Hematopoietic multipotent progenitor cell treated with erythropoietin and hydrocortisone succinate and interleukin-3 and kit ligand, for 8 days (in vitro differentiated cells): ENCODE results near the gene SYT14.
"Not testable (repeated sequence)": the region's sequence is repeated elsewhere in the genome, so short reads cannot be mapped to it uniquely, and the experiment has no call there.

Source experiments
- DNase-seq: peaks from one replicate; pipeline ENCODE4 v3.0.0-alpha.2; 2015

Gene SYT14

DNA sequence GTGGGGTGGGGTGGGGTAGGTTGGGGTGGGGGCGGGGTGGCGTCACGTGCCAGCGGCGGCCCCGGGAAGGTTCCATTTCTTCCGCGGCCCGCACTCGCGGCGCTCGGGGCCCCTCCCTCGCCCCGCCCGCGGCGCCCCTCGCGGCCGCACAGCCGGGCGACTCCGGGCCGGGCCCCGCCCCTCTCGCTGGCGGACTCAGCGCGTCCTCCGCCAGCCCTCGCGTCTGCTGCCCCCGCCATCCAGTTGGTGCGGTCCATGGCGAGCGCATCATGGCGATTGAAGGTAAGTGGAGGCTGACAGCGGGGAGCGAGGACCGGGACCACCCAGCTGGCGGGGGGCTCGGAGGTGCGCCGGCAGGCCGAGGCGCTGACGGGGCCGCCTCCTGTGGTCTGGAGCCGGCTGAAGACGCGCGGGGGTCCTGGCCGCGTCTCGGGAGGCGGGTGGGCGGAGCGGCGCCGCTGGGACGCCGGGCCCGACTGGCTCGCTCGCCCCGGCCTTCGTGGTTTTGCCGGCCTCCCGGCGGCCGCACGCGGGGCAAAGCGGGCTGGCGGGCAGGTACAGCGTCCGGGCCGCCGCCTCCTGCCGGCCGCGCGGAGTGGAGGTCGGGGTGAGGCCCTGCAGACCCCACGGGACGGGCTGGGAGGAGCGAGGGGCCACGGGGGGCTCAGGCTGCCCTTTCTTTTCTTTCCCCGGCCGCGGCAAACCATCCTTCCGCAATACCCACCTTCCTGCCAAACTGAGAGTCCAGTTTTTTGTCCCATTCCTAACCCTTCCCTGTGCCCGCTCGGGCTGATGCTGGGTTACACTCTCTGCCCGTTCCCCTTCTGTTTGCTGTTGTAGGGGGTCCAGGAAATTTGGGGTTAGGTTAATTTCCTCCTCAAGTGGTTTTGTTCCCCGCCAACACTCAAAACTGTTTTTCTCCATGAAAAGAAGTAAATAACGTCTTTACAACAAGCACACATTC lies at the start of gene SYT14:
TSS of gene SYT14 (plus strand) at position 222 of the 964 bp plus-strand sequence. CDS start at position 270, 48 bp downstream.
- no peak for DNase-seq

DNA sequence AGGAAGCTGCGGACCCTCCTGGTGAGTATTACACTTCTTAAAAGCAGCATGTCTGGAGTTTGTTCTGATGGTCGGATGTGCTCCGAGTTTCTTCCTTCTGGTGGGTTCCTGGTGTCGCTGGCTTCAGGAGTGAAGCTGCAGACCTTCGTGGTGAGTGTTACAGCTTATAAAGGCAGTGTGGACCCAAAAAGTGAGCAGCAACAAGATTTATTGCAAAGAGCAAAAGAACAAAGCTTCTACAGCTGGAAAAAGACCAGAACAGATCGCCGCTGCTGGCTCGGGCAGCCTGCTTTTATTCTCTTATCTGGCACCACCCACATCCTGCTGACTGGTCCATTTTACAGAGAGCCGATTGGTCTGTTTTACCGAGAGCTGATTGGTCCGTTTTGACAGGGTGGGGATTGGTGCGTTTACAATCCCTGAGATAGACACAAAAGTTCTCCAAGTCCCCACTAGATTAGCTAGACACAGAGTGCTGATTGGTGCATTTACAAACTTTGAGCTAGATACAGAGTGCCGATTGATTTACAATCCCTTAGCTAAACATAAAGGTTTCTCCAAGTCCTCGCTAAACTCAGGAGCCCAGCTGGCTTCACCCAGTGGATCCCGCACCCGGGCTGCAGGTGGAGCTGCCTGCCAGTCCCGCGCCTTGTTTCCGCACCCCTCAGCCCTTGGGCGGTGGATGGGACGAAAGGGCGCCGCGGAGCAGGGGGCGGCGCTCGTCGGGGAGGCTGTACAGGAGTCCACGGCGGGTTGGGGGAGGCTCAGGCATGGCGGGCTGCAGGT lies 49.5 kb upstream of the SYT14 start:
- not testable (repeated sequence) for DNase-seq

DNA sequence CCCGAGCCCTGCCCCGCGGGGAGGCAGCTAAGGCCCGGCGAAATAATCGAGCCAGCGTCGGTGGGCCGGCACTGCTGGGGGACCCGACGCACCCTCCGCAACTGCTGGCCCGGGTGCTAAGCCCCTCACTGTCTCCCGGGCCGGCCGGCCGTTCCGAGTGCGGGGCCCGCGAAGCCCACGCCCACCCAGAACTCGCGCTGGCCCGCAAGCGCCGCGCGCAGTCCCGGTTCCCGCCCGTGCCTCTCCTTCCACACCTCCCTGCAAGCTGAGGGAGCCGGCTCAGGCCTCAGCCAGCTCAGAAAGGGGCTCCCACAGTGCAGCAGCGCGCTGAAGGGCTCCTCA lies 49.0 kb upstream of the SYT14 start:
- no peak for DNase-seq

DNA sequence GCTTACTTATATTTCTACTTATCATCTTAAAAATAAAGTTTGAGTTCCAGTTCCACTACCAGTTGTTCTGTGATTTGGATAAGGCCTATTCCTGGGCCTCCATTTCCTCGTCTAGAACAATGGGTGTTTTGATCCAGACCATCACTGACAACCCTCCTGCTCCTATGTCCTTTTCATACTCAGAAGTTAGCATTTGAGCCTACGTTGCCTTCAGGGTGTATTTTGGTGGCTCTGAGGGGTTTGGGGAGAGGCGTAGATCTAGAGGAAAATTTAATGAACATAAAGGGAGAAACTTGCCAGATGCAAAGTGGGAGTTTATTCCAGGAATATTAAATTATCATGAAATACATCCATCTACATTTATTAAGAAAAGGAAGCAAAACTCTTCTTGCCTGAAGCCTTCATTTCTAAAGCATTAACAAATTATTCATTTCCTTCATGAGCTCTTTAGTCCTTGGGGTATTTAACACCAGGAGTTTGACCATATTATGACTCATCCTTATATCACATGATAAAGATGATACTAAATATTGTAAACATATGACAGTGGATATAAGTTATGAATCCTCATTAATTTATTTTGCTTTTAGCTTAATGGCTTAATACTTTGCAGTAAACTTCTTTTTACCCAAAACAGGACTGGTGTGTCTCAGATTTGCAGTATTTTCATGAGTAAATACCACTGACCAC lies 47.2 kb upstream of the SYT14 start:
- DNase-seq = no peak

DNA sequence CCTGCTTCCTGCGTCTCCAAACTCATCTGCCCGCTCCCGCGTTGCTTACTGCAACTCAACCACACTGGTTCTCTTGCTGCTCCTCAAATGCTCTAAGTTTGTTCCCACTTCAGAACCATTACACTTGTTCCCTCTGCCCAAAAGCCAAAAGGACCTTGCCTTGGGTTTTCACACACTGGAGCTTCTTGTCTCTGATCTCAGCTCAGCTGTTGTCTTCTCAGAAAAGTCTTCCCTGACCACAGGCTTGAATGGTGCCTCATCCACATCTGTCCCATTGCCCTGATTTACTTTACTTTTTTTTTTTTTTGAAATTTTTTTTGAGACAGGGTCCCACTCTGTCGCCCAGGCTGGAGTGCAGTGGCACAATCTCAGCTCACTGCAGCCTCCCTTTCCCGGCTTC lies 44.3 kb upstream of the SYT14 start:
- no peak for DNase-seq

DNA sequence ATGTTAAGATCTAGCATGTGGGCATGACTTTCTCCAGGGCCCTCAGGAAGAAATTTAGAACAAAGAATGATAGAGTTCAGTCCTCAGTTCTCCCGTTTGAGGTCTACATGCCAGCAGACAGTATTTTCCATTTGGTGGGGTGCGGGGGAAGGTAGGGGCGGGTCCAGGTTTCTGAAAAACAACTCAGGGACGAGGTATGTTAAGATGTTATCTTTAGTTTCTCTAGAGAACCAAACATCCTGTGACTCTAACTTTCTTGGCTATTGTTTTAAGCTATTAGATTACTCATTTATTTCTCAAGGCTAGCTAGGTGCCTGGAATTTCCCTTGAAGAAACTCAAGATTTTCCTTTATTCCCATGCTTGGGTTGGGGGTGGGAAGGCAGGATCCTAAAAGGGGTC lies 42.3 kb upstream of the SYT14 start:
- no peak for DNase-seq

DNA sequence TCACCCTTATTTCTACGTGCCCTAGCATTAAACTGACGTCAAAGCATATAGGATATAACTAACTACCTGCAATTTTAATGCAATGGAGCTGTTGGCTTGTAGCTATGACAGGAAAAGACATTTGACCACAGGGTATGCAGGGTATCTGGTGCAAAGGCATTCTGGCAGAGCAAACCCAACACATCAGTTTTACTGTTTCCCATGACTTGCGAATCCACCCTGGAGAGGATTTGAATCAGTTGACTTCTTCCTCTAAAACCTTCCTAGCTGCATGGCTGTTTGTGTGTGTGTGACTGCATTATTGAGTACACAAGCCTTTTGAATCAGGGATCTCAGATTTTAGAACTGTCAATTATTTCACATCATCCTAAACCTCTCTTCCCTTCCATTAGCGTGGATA lies 41.7 kb upstream of the SYT14 start:
- no peak for DNase-seq

DNA sequence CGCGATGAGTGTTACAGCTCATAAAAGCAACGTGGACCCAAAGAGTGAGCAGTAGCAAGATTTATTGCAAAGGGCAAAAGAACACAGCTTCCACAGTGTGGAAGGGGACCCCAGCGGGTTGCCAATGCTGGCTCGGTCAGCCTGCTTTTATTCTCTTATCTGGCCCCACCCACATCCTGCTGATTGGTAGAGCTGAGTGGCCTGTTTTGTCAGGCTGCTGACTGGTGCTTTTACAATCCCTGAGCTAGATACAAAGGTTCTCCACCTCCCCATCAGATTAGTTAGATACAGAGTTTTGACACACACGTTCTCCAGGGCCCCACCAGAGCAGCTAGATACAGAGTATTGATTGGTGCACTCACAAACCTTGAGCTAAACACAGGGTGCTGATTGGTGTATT lies 39.7 kb upstream of the SYT14 start:
- DNase-seq = not testable (repeated sequence)

DNA sequence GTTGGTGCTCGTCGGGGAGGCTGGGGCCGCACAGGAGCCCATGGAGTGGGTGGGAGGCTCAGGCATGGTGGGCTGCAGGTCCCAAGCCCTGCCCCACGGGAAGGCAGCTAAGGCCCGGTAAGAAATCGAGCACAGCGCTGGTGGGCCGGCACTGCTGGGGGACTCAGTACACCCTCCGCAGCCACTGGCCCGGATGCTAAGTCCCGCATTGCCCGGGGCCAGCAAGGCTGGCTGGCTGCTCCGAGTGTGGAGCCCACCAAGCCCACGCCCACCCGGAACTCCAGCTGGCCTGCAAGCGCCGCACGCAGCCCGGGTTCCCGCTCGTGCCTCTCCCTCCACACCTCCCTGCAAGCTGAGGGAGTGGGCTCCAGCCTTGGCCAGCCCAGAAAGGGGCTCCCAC lies 39.2 kb upstream of the SYT14 start:
- DNase-seq = not testable (repeated sequence)

DNA sequence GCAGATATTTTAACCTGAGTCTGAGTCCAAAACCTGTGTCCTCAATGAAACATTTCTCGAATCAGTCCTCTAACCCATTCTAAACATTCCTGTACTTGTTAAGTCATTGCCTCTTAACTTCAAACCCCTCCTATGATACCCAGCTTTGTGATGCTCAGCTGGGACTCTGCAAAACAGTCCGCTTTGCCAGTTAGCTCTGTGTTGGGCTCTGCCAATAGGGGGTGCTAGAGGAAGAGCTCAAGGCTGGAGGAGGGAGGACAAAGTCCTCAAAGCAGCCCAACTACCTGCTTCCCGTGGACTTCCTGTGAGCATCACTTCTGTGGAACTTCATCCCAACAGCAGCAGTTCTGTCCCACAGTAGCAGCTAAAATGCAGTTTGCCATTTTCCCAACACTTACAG lies 38.1 kb upstream of the SYT14 start:
- peak; percentile 35 for DNase-seq

DNA sequence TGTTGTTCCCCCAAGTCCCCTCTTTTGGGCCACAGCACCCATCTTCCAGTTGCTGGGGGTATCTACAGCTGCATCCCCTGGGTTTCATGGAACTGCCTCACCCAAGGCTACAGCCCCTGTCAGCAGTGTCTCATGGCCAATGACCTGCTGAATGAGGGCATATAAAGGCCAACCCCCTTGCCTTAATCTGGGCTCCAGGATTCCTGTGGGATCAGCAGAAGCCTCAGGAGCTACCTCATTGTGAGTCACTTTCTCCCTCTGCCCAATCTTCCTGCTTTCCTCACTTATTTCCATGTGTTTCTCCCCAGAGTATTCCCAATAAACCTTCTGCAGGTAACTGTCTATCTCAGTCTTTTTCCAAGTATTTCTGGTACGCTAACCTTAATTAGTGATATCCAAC lies 37.3 kb upstream of the SYT14 start:
- DNase-seq = no peak

DNA sequence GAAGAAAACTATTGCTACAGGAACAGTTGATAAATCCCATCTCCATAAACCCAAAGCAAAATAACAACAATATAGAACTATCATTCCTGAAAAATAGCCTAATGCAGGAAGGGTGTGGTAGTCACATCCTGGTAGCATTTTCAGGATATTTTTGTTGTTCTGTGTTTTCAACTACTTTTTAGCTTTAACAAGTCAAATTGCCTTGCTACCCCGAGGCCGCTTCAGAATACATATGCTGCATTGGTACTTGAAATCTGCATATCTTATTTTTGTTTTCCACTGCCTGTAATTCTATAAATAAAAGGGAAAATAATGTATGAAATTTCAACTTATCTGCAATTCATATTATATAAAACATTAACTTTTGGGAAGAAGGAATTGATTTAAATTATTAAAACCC lies 36.8 kb upstream of the SYT14 start:
- DNase-seq = no peak

DNA sequence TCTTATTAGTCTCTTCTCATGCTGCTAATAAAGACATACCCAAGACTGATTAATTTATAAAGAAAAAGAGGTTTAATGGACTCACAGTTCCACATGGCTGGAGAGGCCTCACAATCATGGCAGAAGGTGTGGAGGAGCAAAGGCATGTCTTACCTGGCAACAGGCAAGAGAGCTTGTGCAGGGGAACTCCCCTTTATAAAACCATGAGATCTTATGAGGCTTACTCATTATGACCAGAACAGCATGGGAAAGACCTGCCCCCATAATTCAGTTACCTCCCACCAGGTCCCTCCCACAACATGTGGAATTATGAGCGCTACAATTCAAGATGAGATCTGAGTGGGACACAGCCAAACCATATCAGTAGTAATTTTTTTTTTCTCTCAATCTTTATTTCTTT lies 33.2 kb upstream of the SYT14 start:
- not testable (repeated sequence) for DNase-seq

DNA sequence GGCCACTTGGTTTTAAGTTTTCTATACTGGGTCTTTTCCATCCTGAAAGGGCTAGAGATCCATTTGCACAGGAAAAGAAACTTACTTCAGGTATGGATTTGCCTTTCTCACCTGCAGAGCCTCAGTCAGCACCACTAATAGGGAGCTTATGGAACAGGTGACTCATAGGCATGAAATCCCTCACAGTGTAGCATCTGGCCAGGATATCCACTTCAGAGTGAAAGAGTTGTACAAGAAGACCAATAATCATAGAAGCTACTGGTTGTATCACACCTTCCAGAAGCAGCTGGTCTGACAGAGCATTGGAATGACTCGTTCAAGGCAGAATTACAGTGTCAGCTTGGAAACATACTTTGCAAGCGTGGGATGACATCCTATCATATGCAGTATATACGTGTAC lies 26.3 kb upstream of the SYT14 start:
- DNase-seq = no peak

DNA sequence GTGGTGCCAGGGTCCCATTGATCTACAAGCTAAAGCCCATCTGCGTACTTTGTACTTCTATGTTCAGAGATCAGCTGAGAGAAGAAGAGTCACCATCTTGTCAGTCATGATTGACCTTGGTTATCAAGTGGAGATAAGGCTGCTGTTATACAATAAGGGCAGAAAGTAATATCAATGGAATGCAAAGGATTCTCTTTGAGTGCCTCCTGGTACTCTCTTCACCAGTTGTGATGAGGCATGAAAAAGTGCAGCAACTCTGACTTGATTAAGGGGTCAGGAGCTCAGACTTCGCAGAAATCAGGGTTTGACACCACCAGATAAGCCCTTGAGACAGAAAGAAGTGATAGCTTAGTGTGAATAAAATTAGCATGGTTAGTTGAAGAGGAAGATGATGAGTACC lies 25.7 kb upstream of the SYT14 start:
- DNase-seq = no peak

DNA sequence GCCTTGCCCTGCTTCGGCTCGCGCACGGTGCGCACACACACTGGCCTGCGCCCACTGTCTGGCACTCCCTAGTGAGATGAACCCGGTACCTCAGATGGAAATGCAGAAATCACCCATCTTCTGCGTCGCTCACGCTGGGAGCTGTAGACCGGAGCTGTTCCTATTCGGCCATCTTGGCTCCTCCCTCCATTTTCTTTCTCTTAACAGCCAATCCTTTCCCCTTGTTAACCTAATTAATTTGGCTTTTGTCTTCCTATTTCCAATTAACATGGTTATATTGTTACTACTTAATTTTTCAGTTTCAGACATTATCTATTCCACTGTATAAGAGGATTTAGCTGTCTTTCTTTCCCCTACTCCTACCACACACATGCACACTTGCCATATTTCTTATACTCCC lies 18.4 kb upstream of the SYT14 start:
- DNase-seq = not testable (repeated sequence)

DNA sequence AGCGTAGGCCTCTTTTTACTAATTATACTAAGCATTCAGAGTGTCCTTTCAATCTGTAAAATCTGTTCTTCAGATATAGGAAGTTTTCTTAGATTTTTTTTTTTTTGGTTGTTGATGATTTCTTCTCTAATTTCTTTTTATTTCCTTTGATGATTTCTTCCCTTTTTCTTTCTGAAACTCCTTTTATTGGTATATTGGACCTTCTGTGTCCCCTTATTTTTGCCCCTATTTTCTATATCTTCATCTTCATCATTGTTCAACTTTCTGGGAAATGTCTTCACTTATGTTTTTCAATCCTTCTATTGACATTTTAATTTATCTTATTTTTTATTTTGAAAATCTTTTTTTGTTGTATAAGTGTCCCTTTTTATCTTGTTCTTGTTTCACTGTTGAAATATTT lies 17.2 kb upstream of the SYT14 start:
- DNase-seq = no peak

DNA sequence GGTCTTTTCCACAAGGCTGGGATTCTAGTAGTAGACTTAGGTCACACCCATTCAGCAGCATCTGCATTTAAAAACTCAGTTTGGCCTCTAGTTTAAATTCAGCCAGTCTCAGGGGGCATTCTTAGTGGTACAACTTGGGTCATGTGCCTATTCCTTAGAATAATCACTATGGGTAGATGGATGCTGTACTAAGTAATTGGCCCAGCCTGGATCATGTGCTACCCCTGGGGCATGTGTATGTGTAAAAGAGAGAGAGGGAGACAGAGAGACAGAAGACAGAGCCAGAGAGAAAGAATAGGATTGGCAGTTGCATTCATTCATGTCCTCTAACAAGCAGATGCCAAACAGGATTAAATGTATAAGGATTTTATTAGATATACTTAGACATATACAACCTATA lies 13.6 kb upstream of the SYT14 start:
- no peak for DNase-seq

DNA sequence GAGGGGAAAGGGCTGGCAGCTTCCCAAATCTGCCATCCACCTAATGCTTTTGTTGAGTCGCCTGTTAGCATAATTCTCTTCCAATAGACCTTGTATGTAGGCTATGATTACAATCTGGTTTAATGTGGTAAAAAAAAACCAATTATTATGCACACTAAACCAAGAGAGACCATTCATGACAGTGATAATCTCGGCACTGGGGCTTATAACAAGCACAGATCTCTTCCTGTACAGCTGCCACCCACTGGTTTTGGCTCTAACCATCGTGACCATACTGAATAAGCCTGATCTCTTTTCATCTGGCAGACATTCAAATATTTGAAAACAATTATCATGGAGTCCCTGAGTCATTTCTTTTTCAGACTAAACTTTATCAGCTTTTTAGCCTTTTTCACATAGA lies 12.0 kb upstream of the SYT14 start:
- DNase-seq = no peak

DNA sequence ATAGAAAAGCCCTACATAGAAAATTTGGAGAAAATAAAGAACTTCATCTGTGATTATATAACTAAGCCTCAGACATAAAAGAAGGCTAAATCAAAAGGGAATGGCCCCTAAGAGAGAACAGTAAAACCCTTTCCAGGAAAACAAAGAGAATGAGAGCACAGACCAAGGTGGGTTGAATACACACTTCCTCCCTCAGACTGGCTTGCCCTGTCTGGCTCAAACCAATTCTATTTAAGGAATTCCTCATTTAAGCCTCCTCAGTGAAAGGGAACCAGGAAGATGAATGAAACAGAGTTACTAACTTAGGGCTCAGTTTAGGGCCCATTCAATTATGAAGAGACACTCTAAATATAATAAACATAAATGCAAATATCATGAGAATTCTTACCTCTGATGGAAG lies 10.6 kb upstream of the SYT14 start:
- DNase-seq = no peak

DNA sequence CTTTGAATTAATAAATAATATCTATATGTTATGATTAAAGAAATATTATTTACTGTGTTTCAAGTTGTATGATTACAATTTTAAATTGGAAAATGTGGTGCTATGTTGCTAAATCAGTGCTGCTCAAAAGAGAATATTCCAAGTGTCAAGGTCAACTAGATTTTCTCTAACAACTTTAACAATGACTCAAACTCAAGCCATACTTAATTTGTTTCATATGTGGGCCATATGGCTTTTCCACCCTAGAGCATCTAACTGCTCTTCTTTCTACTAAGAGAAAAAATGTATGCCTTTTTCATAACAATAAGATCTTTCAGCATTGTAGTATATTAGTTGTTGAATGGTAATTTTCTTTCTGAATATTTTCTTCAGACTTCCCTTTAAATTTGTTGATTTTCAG lies 8.3 kb upstream of the SYT14 start:
- no peak for DNase-seq

DNA sequence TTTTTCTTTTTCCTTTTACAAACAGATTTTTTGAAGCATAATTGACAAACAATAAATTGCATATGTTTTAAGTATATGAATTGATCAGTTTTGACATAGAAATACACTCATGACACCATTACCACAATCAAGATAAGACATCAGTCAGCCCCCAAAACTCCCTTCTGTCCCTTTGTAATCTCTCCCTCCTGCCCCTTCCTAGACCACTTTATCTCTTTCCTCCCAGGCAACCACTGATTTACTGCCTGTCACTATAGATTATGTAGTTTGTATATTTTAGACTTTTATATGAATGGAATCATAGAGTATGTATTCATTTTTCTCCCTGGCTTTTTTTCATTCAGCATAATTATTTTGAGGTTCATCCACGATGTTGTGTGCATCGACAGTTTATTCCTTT lies 6.9 kb upstream of the SYT14 start:
- no peak for DNase-seq

DNA sequence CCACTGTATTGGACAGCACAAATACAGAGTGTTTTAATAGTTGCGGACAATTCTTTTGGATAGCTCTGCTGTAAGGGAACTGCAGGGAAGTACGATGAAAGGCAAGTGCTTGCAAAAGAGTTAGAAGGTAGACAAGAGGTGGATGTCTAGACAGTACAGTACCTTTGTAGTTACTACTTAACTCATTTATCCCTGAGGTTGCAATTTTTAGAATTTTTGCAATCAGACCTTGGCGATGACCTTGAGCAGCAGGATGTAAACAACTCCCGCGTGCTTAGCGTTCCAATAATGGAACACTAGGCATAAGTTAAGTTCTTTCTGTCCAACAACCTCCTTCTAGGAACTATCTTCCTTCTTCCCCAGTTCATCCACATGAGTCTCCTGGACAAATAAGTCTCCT lies 1.9 kb upstream of the SYT14 start:
- DNase-seq = no peak

DNA sequence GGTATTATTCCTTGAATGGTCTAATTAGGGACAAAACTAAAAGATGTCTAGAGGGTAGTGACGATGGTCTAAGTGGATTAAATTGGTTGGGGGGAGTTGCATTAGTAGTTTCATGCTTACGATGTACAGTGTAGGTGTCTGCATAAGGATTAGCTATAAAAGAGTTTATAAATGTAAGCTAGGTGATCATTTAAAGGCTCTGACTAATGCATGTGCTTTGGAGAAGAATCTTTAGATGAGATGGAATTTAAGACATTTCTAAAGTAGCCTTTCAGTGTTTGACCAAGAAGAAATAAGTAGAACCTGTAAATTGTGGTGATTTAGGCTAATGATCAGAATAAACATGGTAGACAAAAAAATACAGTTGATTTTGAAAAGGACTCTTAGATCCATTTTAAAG lies 7.4 kb downstream of the SYT14 start:
- DNase-seq = no peak
